Gastroesophageal sphincter (tissue), 3 donors: ENCODE results near the gene CP.

Experiments used
- POLR2A ChIP-seq, 2 donors: fragments of 450-650 bp; IDR thresholded peaks; one replicate each; pipeline ENCODE4 v1.6.1; 2017; ENCODE audit warnings: antibody characterized with exemption in 2 of 2, mild to moderate bottlenecking in 2 of 2, moderate library complexity in 1 of 2
- TF ChIP-seq, protein P1 (sequence below), 4 experiments: fragments of 200-600 bp in 2 of 4; fragments of 450-650 bp in 2 of 4; sonication (generic) in 1 of 4; IDR thresholded peaks; one replicate each; pipeline ENCODE4 v1.5.1; 2017 to 2019; ENCODE audit warnings: antibody characterized with exemption in 4 of 4, mild to moderate bottlenecking in 2 of 4, moderate library complexity in 2 of 4

DNA sequence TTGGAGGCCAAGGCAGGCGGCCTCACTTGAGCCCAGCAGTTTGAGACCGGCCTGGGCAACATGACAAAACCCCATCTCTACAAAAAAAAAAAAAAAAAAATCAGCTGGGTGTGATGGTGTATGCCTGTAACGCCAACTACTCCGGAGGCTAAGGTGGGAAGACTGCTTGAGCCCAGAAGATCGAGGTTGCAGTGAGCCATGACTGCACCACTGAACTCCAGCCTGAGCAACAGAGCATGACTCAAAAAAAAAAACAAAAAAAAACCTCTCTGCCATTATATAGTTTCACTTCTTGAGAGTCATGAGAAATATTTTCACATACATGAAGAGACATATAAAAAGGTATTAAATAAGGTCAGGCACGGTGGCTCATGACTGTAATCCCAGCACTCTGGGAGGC is 45.9 kb upstream of the CP start:
- no peak for TF ChIP-seq POLR2A (IDR thresholded peaks at IDR 0.05)
- TF ChIP-seq, protein P1, sequence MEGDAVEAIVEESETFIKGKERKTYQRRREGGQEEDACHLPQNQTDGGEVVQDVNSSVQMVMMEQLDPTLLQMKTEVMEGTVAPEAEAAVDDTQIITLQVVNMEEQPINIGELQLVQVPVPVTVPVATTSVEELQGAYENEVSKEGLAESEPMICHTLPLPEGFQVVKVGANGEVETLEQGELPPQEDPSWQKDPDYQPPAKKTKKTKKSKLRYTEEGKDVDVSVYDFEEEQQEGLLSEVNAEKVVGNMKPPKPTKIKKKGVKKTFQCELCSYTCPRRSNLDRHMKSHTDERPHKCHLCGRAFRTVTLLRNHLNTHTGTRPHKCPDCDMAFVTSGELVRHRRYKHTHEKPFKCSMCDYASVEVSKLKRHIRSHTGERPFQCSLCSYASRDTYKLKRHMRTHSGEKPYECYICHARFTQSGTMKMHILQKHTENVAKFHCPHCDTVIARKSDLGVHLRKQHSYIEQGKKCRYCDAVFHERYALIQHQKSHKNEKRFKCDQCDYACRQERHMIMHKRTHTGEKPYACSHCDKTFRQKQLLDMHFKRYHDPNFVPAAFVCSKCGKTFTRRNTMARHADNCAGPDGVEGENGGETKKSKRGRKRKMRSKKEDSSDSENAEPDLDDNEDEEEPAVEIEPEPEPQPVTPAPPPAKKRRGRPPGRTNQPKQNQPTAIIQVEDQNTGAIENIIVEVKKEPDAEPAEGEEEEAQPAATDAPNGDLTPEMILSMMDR (IDR thresholded peaks at IDR 0.05): no peak
